Measurements from ENCODE around the gene FGGY. TPM values are rescaled to one million over a fixed set of nuclear protein-coding genes. Genes with fewer than 3 reads are reported as not detected.

The FGGY gene
- total and polyA plus RNA-seq, 7 experiments from 2014 or later, result 2.5 to 15.2 (median 11.2) TPM

DNA sequence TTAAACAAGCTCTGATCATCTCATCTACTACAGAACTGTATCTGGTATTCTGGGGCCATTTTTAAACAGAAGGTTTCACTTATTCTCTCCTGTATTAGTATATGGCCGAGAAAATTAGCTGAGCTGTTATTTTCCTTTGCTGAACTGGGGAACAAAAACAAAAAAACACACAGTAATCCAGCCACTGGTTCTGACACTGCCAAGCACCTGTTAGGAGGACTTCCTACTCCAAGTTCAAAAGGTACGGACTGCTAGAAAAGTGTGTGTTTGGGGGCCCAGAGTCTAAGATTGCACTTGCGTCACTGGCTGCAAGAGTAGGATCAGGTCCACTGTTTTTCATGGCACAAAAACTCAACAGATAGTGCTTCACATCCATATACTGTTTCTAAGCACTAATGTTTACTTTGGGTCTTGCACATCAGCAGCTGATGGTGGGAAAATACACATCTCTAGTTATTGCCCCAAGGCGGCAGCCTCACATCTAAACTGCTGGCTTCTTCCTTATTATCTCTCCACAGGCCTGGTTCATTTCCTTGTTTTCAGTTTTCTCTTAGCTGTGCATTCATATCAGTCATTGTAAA, 226.1 kb downstream of the FGGY start:
- no peaks in the 10 kb centered on the region for H3K36me3 ChIP-seq (ENCODE audit: control insufficient read depth in 2 of 3, insufficient read depth in 3 of 3, low read length in 3 of 3)
- H3K4me3 Mint-ChIP-seq, result no peak overlapping the region
- DNase-seq, result no peak
- no peaks in the 10 kb centered on the region for H3K4me1 ChIP-seq (ENCODE audit: control insufficient read depth in 2 of 2, insufficient read depth in 2 of 2, low read length in 2 of 2)
- POLR2A ChIA-PET, result no interaction called here
- H3K4me1 Mint-ChIP-seq, result no peaks in the 10 kb centered on the region
- CTCF ChIA-PET, result no interaction called here
- H3K27ac Mint-ChIP-seq, result no peak overlapping the region
- H3K9me3 Mint-ChIP-seq, result no peaks in the 10 kb centered on the region
- ATAC-seq, result no peak
- H3K27me3 Mint-ChIP-seq, result no peaks in the 10 kb centered on the region
- H3K4me3 ChIP-seq (ENCODE audit: low read length), result no peak overlapping the region
- intact Hi-C loops (cut with micrococcal nuclease), result no loop called here
- H3K36me3 Mint-ChIP-seq, result peaks cover 0 to 5% (median 0%) of the 10 kb centered on the region in 5 donors
- H3K27me3 ChIP-seq (ENCODE audit: control insufficient read depth in 2 of 2, insufficient read depth in 2 of 2, low read length in 2 of 2), result no peaks in the 10 kb centered on the region
- H3K9me3 ChIP-seq (ENCODE audit: control insufficient read depth in 2 of 3, low read length in 3 of 3), result no peaks in the 10 kb centered on the region
- H3K27ac ChIP-seq (ENCODE audit: low read depth, low read length), result no peak overlapping the region

DNA sequence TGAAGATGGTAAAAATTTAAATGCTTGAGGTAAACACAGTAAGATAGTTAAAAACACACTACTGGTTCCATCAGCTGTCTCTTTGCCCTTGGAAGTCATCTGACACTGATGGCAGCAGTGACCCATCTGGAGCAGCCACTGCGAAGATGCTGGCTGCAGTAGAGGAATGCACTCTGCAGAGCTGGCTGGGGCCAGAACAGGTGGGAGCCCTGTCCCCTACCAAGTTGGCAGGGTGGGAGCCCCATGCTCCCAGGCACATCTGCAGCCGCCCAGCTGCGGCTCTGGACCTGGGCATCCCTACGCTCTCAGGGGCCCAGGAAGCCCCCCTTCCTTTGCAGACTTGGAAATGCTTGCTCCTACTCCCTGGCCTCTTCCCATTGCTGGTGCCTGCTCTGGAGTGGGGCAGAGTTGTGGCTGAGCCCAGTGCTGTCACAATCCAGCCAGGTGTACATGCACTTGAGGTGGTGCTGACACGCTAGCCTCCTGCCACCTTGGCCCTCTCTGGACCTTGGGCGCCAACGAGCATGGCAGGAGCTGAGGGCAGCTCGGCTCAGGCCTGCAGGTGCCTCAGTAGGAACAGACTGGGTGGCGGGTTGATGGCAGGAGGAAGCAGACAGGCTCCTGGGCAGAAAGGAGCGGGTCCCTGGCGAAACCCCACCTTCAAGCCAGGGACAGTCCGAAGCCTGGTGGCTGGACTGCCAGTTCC, 227.0 kb downstream of the FGGY start:
- no peak overlapping the region for H3K4me3 Mint-ChIP-seq
- DNase-seq, result no peak
- no peaks in the 10 kb centered on the region for H3K36me3 ChIP-seq (ENCODE audit: control insufficient read depth in 2 of 3, insufficient read depth in 3 of 3, low read length in 3 of 3)
- H3K4me1 ChIP-seq (ENCODE audit: control insufficient read depth in 2 of 2, insufficient read depth in 2 of 2, low read length in 2 of 2), result no peaks in the 10 kb centered on the region
- ATAC-seq, result no peak
- ChIA-PET CTCF (no interaction called here), POLR2A (no interaction called here)
- H3K9me3 ChIP-seq (ENCODE audit: control insufficient read depth in 2 of 3, low read length in 3 of 3), result no peaks in the 10 kb centered on the region
- H3K4me3 ChIP-seq (ENCODE audit: low read length), result no peak overlapping the region
- no peak overlapping the region for H3K27ac Mint-ChIP-seq
- intact Hi-C loops (cut with micrococcal nuclease), result no loop called here
- peaks cover 0 to under 1% (median 0%) of the 10 kb centered on the region in 5 donors for H3K36me3 Mint-ChIP-seq
- no peaks in the 10 kb centered on the region for H3K27me3 ChIP-seq (ENCODE audit: control insufficient read depth in 2 of 2, insufficient read depth in 2 of 2, low read length in 2 of 2)
- H3K4me1 Mint-ChIP-seq, result no peaks in the 10 kb centered on the region
- H3K9me3 Mint-ChIP-seq, result no peaks in the 10 kb centered on the region
- no peak overlapping the region for H3K27ac ChIP-seq (ENCODE audit: low read depth, low read length)
- no peaks in the 10 kb centered on the region for H3K27me3 Mint-ChIP-seq

DNA sequence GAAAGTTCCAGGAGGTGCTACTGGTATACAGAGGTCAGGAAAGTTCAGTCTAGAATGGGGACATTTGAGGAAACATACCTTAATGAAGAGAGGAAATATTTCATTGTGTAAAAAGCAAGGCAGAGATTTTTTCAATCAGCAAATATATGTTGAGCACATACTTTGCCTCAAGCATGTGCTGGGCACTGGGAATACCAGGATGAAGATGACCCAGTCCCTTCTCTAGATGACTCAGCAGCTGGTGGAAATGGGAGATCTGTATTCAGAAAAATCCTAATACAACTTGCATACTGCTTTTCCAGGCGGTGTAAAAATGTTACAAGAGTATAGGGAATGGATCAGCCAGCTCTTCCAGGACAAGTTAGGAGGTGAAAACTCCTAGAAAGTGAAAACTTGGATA, 229.3 kb downstream of the FGGY start:
- intact Hi-C loops (cut with micrococcal nuclease), result no loop called here
- H3K9me3 ChIP-seq (ENCODE audit: control insufficient read depth in 2 of 3, low read length in 3 of 3), result no peaks in the 10 kb centered on the region
- no peaks in the 10 kb centered on the region for H3K9me3 Mint-ChIP-seq
- ChIA-PET POLR2A (no interaction called here), CTCF (no interaction called here)
- ATAC-seq, result no peak
- H3K27ac Mint-ChIP-seq, result no peak overlapping the region
- H3K27me3 ChIP-seq (ENCODE audit: control insufficient read depth in 2 of 2, insufficient read depth in 2 of 2, low read length in 2 of 2), result no peaks in the 10 kb centered on the region
- no peaks in the 10 kb centered on the region for H3K4me1 ChIP-seq (ENCODE audit: control insufficient read depth in 2 of 2, insufficient read depth in 2 of 2, low read length in 2 of 2)
- H3K27ac ChIP-seq (ENCODE audit: low read depth, low read length), result no peak overlapping the region
- H3K36me3 Mint-ChIP-seq, result peaks cover 0 to 5% (median 0%) of the 10 kb centered on the region in 5 donors
- H3K4me3 ChIP-seq (ENCODE audit: low read length), result no peak overlapping the region
- DNase-seq, result no peak
- H3K36me3 ChIP-seq (ENCODE audit: control insufficient read depth in 2 of 3, insufficient read depth in 3 of 3, low read length in 3 of 3), result no peaks in the 10 kb centered on the region
- no peaks in the 10 kb centered on the region for H3K27me3 Mint-ChIP-seq
- H3K4me3 Mint-ChIP-seq, result no peak overlapping the region
- no peaks in the 10 kb centered on the region for H3K4me1 Mint-ChIP-seq

DNA sequence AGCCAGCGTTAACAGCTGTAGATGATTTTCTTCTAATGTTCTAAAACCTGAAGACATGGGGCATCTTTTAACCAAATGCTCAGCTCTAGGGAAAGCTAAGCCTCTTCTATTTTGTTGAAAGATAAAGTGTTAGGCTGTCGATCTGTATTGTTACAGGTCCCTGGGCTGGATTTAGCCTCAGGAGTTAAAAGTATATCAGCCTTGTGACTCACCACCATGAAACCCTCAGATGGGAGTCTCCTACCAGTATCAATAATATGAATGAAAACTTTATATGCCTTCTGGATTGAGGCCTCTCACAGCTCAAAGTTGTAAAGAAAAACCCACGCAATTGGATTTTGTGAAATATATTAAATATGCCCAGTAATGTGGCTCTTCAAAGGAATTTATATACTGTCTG, 231.6 kb downstream of the FGGY start:
- Histone ChIP-seq H3K9me3 (ENCODE audit: control insufficient read depth in 2 of 3, low read length in 3 of 3) (no peaks in the 10 kb centered on the region), H3K27ac (ENCODE audit: low read depth, low read length) (no peak overlapping the region), H3K4me3 (ENCODE audit: low read length) (no peak overlapping the region), H3K4me1 (ENCODE audit: control insufficient read depth in 2 of 2, insufficient read depth in 2 of 2, low read length in 2 of 2) (no peaks in the 10 kb centered on the region), H3K36me3 (ENCODE audit: control insufficient read depth in 2 of 3, insufficient read depth in 3 of 3, low read length in 3 of 3) (no peaks in the 10 kb centered on the region), H3K27me3 (ENCODE audit: control insufficient read depth in 2 of 2, insufficient read depth in 2 of 2, low read length in 2 of 2) (no peaks in the 10 kb centered on the region)
- H3K36me3 Mint-ChIP-seq, result peaks cover 0 to 11% (median 6%) of the 10 kb centered on the region in 5 donors
- no peaks in the 10 kb centered on the region for H3K27me3 Mint-ChIP-seq
- H3K9me3 Mint-ChIP-seq, result peaks cover 0 to 8% (median 4%) of the 10 kb centered on the region in 11 donors
- ATAC-seq, result no peak
- DNase-seq, result no peak
- CTCF ChIA-PET, result no interaction called here
- no peak overlapping the region for H3K4me3 Mint-ChIP-seq
- intact Hi-C loops (cut with micrococcal nuclease), result no loop called here
- H3K27ac Mint-ChIP-seq, result no peak overlapping the region
- POLR2A ChIA-PET, result no interaction called here
- no peaks in the 10 kb centered on the region for H3K4me1 Mint-ChIP-seq

DNA sequence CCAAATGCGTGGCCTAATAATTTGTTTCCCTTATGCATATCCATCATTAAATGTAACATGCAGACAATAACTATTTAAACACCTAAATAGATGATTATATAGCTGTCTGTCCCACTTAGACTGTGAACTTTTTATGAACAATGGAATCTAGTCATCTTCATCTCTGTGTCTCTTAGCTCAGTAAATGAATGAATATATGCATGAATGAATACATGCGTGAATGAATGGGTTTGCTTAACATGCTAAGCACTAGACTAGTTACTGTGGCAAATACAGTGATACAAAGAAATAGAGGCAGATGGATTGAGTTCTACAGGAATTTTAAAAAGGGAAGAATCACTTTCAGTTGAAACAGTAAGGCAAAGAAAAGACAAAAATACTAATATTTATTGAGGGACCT, 232.0 kb downstream of the FGGY start:
- Mint-ChIP-seq H3K4me1 (no peaks in the 10 kb centered on the region), H3K27ac (no peak overlapping the region)

DNA sequence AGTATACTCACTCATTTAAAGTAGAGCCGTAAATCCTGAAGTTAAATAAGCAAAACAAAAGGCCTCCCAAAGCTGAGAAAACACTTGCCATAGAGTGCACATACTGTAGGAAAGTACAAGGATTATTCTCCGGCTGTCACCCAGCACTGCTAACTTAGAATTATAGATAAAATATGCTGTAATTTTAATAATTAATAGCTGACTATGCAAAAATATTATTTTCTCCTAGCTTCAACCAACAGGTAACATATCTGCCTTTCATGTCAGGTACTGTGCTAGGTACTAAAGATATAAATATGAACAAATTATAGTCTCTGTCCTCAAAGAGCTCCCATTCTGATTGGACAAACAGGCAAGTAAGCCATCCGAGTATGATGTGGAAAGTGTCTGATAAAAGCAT, 233.2 kb downstream of the FGGY start:
- Mint-ChIP-seq H3K27me3 (no peaks in the 10 kb centered on the region), H3K36me3 (peaks cover 0 to 11% (median 6%) of the 10 kb centered on the region in 5 donors), H3K27ac (no peak overlapping the region), H3K9me3 (peaks cover 0 to 12% (median 4%) of the 10 kb centered on the region in 11 donors), H3K4me1 (no peaks in the 10 kb centered on the region), H3K4me3 (no peak overlapping the region)
- DNase-seq, result no peak
- Histone ChIP-seq H3K36me3 (ENCODE audit: control insufficient read depth in 2 of 3, insufficient read depth in 3 of 3, low read length in 3 of 3) (no peaks in the 10 kb centered on the region), H3K27me3 (ENCODE audit: control insufficient read depth in 2 of 2, insufficient read depth in 2 of 2, low read length in 2 of 2) (no peaks in the 10 kb centered on the region), H3K9me3 (ENCODE audit: control insufficient read depth in 2 of 3, low read length in 3 of 3) (no peaks in the 10 kb centered on the region), H3K27ac (ENCODE audit: low read depth, low read length) (no peak overlapping the region), H3K4me3 (ENCODE audit: low read length) (no peak overlapping the region), H3K4me1 (ENCODE audit: control insufficient read depth in 2 of 2, insufficient read depth in 2 of 2, low read length in 2 of 2) (no peaks in the 10 kb centered on the region)
- no peak for ATAC-seq
- intact Hi-C loops (cut with micrococcal nuclease), result no loop called here
- CTCF ChIA-PET, result no interaction called here
- POLR2A ChIA-PET, result no interaction called here

More for the DNA sequence above, 232.0 kb downstream of the FGGY start:
- H3K36me3 Mint-ChIP-seq, result peaks cover 0 to 11% (median 6%) of the 10 kb centered on the region in 5 donors
- Histone ChIP-seq H3K27ac (ENCODE audit: low read depth, low read length) (no peak overlapping the region), H3K27me3 (ENCODE audit: control insufficient read depth in 2 of 2, insufficient read depth in 2 of 2, low read length in 2 of 2) (no peaks in the 10 kb centered on the region), H3K36me3 (ENCODE audit: control insufficient read depth in 2 of 3, insufficient read depth in 3 of 3, low read length in 3 of 3) (no peaks in the 10 kb centered on the region), H3K9me3 (ENCODE audit: control insufficient read depth in 2 of 3, low read length in 3 of 3) (no peaks in the 10 kb centered on the region), H3K4me1 (ENCODE audit: control insufficient read depth in 2 of 2, insufficient read depth in 2 of 2, low read length in 2 of 2) (no peaks in the 10 kb centered on the region), H3K4me3 (ENCODE audit: low read length) (no peak overlapping the region)
- POLR2A ChIA-PET, result no interaction called here
- DNase-seq (no peak), ATAC-seq (no peak)
- intact Hi-C loops (cut with micrococcal nuclease), result no loop called here
- no peak overlapping the region for H3K4me3 Mint-ChIP-seq
- peaks cover 0 to 9% (median 4%) of the 10 kb centered on the region in 11 donors for H3K9me3 Mint-ChIP-seq
- H3K27me3 Mint-ChIP-seq, result no peaks in the 10 kb centered on the region
- CTCF ChIA-PET, result no interaction called here

DNA sequence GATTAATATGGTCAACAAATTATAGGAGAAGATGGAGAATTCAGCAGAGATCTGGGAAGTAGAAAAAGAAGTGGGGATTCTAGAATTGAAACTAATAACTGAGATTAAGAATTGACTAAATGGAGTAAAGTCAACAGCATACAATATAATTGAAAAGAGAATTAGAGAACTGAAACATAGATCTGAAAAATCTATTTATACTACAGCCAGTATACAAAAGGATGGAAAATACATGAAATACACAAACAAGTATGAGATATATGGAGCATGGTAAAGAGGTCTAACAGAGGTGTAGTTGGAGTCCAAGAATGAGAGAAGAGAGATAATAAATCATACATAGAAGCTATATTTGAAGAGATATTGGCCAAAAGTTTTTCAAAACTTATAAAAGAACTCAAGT, 235.2 kb downstream of the FGGY start:
- no peak overlapping the region for H3K4me3 ChIP-seq (ENCODE audit: low read length)
- no peak overlapping the region for H3K4me3 Mint-ChIP-seq
- no peaks in the 10 kb centered on the region for H3K27me3 Mint-ChIP-seq
- no peak overlapping the region for H3K27ac Mint-ChIP-seq
- ChIA-PET CTCF (no interaction called here), POLR2A (no interaction called here)
- H3K27ac ChIP-seq (ENCODE audit: low read depth, low read length), result no peak overlapping the region
- DNase-seq (no peak), ATAC-seq (no peak)
- peaks cover 0 to 11% (median 6%) of the 10 kb centered on the region in 5 donors for H3K36me3 Mint-ChIP-seq
- intact Hi-C loops (cut with micrococcal nuclease), result no loop called here
- no peaks in the 10 kb centered on the region for H3K36me3 ChIP-seq (ENCODE audit: control insufficient read depth in 2 of 3, insufficient read depth in 3 of 3, low read length in 3 of 3)
- peaks cover 0 to 12% (median 4%) of the 10 kb centered on the region in 11 donors for H3K9me3 Mint-ChIP-seq
- no peaks in the 10 kb centered on the region for H3K4me1 ChIP-seq (ENCODE audit: control insufficient read depth in 2 of 2, insufficient read depth in 2 of 2, low read length in 2 of 2)
- H3K9me3 ChIP-seq (ENCODE audit: control insufficient read depth in 2 of 3, low read length in 3 of 3), result no peaks in the 10 kb centered on the region
- no peaks in the 10 kb centered on the region for H3K4me1 Mint-ChIP-seq
- H3K27me3 ChIP-seq (ENCODE audit: control insufficient read depth in 2 of 2, insufficient read depth in 2 of 2, low read length in 2 of 2), result no peaks in the 10 kb centered on the region
